Activated CD8-positive, alpha-beta memory T cell treated with anti-CD3 and anti-CD28 coated beads for 36 hours (primary cell): Measurements from ENCODE around the gene SAMD4A. TPM values are rescaled to one million over a fixed set of nuclear protein-coding genes. Genes with fewer than 3 reads are reported as not detected.

Experiments
- CTCF ChIA-PET: fragments of 350-600 bp; sonication (Branson Sonifier 250); formaldehyde crosslinking; loops from one replicate; lab custom pipeline; 2021; ENCODE audit warnings: antibody characterized with exemption; lab: Charles Lee
- POLR2A ChIA-PET: fragments of 350-600 bp; sonication (Branson Sonifier 250); formaldehyde crosslinking; loops from one replicate; lab custom pipeline; 2021; ENCODE audit warnings: antibody characterized with exemption; lab: Charles Lee
- total RNA-seq, 2 experiments: library from RNA; stranded (reverse); gene quantifications; one replicate each; pipeline ENCODE4 v1.2.3, GENCODE V29; 2021

Gene SAMD4A
- total RNA-seq, 2 experiments from 2014 or later, result 4.0 to 4.8 TPM

DNA sequence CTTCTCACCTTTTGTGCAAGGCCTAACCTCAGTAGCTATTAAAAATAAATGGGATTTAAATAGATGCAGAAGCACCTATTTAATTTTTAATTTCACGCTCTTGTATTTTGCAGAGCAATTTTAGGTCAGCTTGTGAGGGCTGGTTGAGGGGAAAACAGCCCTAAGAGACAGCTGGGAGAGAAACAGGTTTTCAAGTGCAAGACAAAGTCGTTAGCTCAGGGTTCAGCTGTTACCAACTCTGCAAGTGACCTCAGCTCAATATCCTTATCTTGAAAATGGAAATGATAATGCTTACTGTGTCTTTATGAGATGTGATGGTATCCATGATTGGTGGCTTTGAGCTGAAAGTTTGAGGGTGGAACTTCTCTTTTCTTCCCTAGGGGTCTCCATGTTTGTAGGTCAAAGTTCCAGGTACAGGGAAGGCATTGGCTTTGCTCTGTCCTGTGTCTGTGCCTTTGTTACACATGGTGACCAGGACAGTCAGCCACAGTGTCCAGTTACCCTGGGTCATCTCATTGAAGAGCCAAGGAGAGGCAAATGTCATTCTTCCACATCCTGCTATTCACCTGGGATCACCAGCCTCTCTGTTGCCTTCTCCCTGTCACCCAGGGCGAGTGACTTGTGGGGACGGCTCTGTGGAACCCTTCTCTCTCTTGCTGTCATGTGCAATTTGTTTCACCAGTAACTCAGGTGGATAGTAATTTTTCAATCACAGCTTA is 100.3 kb downstream of the SAMD4A start:
- CTCF ChIA-PET, result no interaction called here
- POLR2A ChIA-PET, result no interaction called here

DNA sequence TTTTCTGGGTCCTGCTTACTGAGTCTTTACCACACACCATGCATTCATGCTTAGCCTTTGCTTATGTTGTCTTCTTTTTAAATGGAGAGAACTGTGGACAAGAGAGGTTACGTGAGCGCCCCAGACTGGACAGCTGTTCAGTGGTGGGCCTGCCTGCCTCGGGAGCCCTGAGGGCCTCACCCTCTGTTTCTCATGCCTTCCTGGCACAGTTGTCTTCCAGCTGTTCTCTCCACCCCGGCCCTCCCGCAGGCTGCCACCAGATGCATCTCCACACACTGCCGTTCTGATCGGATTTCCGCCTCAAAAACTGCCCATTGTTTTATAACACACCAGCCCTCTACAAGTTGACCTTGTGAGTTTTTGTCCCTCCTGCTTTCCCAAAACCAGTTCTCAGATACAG is 100.8 kb downstream of the SAMD4A start:
- POLR2A ChIA-PET, result no interaction called here
- CTCF ChIA-PET, result no interaction called here

DNA sequence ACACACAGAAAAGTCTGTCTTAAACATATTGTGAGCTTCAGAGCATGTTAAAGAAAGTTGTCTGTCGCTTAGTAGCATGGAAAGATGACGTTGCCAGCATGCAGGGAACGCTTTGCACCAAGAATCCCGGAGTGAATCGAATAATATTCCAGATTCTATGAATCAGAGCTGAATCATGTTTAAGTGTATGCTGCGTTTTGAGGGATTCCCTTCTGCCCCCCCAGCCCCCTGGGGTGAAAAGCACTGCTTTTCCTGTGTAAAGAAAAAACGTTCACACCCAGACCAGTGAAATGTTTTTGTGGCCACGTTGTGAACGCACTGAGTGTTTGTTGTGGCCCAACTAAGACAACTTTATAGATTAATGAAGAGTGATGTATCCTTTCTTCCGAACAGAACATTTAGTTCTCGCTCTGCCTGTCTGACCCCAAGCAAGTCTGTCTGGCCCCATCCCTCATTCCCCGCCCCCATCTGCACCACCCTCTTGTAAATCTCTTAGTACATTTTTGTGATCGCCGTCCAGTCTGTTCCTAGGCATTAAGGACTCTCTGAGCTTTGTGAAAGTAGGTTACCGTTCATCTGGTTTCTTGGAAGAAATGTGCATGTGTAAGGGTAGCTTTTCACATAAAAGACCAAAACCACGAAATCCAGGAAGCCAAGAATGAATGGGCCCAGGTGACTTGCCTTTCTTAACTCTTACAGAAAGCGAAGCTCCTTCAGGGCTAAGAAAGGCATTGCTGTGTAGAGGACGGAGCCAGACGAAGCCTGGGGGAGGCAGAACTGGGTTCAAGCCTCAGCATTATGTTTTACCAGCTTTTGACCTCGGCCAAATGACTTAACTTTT is 103.0 kb downstream of the SAMD4A start:
- ChIA-PET CTCF (interaction anchor here (0.8 to 1.5 kb wide), 5 partner anchors 21 to 107 kb away, joined by 3 to 7 read pairs (median 5); no protein-coding TSS in a partner anchor), POLR2A (no interaction called here)

DNA sequence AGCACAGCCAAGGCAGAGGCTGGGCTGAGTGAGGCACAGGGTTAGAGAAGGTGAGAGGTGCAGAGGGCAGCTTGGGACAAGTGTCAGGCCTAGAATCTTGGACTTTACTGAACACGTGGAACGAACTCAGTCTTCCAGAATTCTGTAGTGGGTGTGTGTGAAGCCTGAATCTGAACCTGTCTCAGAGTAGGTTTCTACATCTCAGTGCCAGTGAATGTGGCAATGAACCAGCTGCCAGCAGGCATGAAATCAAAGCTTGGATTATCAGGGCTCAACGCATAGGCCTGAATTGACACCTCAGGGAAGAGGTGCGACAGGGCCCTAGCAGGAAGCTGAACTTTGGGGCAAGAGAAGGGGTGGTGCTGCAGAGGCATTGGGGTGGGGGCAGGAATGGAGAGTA is 104.6 kb downstream of the SAMD4A start:
- CTCF ChIA-PET, result no interaction called here
- POLR2A ChIA-PET, result interaction anchor here (0.9 kb wide), 1 partner anchor 102 kb away, joined by 3 read pairs; no protein-coding TSS in a partner anchor

DNA sequence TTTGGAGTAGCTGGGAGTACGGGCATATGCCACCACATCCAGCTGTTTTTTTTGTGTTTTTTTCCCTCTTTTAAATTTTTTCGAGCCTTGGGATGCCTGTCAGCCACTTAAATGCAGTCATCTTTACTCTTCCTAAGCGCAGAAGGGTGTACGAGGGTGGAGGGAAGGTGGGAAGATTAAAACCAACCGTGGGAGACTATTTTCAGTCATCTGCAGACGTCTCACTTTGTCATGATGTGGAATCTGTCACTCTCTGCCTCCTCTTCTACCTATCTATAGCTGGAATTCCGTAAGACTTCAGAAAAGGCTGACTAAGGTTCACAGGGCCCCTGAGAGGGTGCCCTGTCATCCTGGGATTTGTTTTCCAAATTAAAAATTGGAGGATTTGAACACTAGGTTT is 105.3 kb downstream of the SAMD4A start:
- CTCF ChIA-PET, result interaction anchor here (0.9 kb wide), 1 partner anchor 101 kb away, joined by 3 read pairs; no protein-coding TSS in a partner anchor
- POLR2A ChIA-PET, result no interaction called here

DNA sequence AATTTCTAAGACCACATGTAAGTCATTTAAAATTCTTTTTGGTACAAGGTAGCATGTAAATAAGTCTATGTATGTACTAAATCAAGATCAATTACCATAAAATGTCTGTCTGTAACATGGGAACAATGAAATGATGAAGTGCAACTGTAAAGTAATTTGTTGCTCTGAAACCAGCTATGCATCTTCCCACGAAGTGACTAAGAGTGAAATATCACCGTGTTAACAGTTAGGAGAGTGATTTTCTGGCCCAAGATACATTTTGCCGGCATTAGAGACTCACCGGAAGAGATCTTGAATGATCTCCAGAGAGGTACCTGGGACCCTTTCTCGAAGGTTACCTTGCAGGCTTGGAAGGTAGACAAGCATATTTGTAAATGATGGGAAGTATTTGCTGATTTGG is 105.8 kb downstream of the SAMD4A start:
- ChIA-PET POLR2A (no interaction called here), CTCF (interaction anchor here (0.9 kb wide), 1 partner anchor 100 kb away, joined by 3 read pairs; no protein-coding TSS in a partner anchor)

DNA sequence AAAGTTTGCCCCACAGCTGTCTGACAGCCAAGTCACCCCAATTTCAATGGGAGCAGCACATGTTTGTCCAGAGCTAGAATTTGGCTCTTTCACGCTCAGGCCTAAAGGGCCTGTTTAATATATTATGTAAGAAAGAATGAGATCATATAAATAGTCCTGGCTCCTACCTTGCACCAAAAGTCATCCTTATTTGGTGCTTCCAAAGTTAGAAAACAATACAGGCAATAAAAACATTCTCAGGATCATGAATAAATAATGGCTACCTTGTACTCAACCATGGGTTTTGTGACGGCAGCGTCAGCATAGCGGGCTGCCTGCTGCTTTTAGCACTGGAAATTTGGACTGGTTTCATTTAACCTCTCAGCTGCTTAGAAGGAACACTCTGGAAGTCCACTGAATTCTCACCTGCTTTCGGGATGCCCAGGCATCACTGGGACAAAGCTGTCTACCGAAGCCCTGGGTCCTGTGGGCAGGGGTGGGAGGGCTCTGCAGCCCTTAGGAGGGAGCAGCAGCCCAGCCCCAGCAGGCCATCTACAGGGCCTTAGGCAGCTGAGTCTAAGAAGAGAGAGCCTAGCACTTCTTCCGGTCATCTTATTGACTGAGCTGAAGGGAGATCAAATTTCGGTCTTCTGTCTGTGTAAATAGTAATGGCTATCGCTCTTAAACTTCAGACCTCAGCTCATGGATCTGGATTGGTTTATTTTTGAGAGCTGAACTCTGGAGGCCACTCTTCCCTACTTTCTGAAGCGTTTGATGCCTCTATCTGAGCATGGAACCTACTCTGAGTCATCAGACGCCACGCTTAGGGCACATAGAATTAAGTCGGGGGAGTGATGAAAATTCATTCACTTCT is 106.5 kb downstream of the SAMD4A start:
- CTCF ChIA-PET, result interaction anchor here (0.9 kb wide), 1 partner anchor 100 kb away, joined by 3 read pairs; no protein-coding TSS in a partner anchor

DNA sequence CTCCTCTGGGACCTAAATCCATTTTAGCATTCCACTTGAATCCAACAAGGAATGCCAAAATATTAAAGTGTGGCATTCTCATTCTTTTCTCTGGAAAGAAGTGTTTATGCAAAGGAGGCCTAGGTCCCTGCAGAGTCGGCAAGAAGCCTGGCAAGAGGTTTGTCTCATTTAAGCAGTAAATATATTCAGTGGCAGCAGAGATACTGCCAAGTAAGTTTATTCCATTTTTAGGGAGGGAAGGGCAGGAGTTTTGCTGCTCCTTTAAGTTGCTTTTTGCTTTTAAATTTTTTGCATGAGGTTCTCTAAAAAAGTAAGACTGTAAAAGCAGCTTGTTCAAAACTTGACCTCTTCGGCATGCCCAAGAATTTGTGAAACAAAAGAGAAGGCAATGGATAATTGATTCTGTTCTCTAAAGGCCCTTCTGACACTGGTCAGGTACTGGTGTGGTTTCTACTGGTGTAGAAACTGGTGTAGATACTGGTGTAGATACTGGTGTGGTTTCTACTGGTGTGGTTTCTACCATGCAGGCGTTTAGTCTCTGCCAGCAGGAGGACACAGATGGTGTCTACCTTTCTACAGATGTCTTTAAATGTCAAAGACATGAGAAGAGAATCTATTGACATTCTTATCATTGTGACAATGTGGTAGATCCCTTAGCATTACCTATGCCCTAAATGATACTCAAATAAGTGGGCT is 107.3 kb downstream of the SAMD4A start:
- ChIA-PET POLR2A (no interaction called here), CTCF (no interaction called here)

More for the DNA sequence above, 106.5 kb downstream of the SAMD4A start:
- POLR2A ChIA-PET, result no interaction called here

DNA sequence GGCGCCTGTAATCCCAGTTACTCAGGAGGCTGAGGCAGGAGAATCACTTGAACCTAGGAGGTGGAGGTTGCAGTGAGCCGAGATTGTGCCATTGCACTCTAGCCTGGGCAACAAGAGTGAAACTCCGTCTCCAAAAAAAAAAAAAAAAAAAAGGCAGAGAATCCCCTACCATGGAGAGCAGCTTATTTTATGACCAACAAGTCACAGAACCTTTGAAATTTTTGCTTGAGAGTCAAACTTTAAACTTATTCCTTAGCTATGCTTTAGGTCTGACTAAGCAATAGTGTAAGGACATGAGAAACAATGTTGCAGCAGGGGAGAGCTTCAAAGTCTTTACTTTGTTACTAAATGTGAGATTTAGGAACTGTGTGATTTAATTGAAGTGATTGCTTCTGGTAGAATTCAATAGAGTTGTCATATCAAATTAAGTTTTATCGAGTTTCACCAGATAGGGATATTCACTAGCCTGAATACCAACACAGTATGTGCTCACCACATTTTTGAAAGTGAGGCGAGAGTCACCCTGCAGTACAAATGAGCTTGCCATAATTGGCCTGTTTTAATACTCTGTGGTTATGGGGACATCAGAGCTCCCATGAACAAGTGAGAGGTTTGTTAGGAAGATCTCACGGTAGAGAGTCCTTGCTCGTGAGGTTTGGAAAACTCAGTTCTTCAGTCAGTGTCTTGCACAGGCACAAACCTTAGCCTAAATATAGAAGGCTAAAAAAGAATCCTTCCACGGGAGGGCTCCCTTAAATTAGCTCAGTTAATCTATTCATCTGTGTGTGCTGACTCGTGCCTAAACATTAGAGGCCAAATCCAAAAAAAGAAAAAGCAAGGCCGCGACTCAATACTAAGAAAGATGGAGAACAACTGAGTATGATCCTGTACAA is 108.6 kb downstream of the SAMD4A start:
- ChIA-PET CTCF (interaction anchor here (0.8 to 1.1 kb wide), 2 partner anchors 55 to 131 kb away, joined by 3 read pairs; no protein-coding TSS in a partner anchor), POLR2A (interaction anchor here (0.7 kb wide), 1 partner anchor 190 kb away, joined by 6 read pairs; no protein-coding TSS in a partner anchor)

DNA sequence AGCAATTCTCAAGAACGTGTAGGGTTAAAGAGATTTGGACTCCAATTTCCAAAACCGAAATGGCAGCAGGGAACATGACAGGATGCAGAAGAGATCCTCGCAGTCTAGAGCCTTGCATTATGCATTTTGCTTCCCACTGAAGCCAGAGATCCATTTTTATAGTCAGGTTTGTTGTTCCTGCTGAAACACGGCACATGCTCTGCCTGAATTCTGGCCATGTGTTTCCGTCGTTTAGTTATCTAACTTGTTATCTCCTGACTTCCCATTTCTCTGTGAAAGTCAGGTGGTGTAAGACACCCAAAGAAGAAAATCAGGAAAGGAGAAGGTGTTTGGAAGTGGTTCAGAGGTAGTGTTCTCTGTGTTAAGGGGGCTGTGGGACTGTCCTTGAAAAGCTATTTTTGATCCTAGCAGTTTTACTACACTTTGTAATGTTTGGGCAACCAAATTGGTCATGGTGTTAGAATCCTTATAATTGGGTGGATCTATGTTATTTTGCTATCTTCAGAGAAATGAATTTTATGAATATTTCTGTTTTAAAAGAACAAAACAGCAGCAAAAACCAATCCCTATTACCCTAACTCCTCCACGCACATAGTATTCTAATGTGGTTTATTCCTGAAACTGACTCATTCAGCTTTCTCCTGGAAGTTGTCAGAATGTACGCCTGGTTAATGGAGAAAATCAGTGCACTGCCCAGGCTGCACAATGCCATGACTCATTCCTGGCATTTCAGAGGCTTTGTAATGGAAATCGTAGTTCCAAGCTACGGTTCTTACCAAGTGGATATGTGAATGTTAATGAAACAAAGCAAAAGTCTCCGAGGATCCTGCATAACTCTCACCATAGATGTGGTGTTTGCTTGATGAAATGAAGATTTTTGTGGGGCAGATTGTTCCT is 110.1 kb downstream of the SAMD4A start:
- CTCF ChIA-PET, result no interaction called here
- POLR2A ChIA-PET, result no interaction called here

DNA sequence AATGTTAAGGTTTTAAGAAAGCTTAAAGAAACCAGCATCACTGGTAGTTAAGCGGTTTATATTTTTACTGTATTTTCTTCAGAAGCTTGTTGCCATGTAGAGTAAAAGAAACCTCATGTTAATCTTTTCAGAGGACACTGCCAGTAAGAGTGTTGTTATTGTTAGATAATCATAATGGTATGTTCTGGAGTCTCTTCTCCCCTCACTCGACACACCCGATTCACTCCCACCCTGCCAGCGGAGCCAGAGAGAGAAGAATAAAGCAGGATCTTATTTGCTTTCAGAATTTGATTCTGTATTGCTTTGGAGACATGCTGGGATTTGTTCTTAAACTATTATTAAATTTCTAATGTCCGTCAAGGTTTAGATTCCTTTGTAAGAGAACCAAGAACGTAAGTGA is 113.7 kb downstream of the SAMD4A start:
- ChIA-PET POLR2A (no interaction called here), CTCF (no interaction called here)

DNA sequence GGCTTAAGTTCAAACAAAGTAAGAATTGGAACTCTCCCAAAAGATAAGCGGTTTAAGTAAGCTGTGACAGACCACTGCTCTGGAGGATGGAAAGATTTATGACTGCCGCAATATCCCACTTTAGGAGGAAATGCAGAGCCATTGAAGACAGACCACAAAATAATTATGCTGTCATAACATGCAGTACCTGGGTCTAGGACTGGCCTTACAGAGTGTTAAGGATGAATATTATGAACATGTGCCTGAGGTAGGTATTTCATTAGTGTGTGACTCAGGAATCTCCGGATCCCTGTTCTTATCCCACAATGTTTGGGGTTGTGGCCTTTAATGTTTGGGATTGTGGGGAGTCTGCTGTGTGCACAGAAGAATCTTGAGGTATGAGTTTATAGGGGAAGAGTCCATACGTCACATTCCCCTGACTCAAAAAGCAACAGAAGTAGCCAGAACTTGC is 114.9 kb downstream of the SAMD4A start:
- ChIA-PET CTCF (no interaction called here), POLR2A (no interaction called here)

DNA sequence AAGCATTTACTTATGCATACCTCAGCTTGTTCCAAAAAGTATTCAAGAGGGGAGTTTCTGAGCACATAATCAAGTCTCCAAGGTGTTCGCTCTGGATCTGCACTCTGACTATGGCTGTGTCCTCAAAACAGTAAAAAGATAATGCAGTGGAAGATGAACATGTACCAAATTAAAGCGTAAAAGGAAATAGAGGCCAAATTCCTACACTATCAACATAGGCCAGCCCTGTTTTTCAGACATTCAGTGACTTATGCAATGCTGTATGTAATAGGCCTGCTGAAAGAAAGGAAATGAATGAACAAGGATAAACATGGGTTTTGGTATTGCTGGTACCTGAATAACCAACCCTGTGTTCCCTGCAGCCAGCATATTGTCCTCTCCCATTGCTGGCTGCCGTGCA is 115.7 kb downstream of the SAMD4A start:
- POLR2A ChIA-PET, result no interaction called here
- CTCF ChIA-PET, result no interaction called here

DNA sequence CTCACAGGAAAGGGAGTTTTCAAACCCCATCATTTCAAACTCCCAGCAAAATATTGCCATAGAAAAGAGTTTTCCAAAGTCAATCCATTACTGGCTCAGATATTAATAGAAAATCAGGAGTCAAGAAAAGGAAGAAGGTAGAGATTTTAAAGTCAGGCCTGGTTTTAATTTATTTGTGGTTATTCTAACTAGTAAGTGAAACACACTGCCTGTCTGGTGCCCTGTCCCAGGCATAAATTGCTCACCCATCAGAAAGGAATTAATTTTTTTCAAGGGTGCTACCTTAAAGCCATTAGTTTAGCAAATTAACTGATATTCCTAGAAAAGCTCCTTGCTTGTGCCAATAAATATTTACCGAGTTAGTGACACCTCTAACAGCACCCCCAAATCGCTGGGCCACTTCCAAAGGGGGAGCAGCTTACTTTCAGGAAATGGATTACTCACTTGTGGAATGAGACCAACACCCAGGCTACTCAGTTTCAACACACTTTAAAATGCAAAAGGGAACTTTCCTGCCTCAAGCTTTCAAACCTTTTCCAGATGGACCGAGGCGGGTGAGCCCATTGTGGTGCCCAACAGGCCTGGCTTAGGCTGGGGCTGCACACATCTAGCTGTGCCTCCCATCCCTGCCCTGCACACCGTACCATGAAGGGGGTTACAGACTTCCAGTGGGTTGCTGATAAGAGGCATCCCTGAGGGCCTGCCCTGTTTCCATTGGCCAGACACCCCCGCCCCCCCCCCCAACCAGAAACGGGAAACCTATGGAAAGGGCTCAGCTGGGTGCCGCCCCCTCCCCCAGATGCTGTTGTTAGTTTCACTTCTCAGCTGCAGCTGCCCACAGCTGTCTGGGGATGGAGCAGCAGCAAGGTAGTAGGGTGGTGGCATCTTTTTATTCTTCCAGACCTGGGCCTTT is 117.2 kb downstream of the SAMD4A start:
- CTCF ChIA-PET, result no interaction called here
- POLR2A ChIA-PET, result no interaction called here

DNA sequence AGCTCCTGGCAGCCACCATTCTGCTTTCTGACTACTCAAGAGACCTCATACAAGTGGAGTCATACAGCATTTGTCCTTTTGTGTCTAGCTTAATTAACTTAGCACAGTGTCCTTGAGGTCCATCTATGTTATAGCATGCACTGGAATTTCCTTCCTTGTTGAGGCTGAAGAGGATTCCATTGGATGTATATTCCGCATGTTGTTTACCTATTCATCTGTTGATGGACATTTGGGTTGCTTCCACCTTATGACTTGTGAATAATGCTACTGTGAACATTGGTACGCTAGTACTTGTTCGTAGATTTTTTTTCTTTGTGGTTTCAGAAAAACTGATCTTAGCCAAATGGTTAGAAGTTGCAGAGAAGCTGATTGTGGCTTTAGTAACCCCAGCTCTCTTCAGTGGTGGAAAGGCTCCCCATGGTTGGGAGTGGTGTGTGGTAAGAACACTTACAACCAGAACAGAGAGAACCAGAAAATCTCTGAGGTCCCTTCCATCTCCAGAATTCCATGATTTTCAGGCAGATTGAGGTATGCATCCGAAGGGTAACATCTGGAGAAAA is 118.4 kb downstream of the SAMD4A start:
- POLR2A ChIA-PET, result no interaction called here
- CTCF ChIA-PET, result no interaction called here
